ENCODE measurements around the gene ZNF587. TPM values are rescaled to one million over a fixed set of nuclear protein-coding genes. Genes with fewer than 3 reads are reported as not detected.
"Not testable (repeated sequence)": the region's sequence is repeated elsewhere in the genome, so short reads cannot be mapped to it uniquely, and the experiment has no call there.

The ZNF587 gene
- total and polyA plus RNA-seq, 4 donors = 6.7 to 44.4 (median 15.8) TPM

DNA sequence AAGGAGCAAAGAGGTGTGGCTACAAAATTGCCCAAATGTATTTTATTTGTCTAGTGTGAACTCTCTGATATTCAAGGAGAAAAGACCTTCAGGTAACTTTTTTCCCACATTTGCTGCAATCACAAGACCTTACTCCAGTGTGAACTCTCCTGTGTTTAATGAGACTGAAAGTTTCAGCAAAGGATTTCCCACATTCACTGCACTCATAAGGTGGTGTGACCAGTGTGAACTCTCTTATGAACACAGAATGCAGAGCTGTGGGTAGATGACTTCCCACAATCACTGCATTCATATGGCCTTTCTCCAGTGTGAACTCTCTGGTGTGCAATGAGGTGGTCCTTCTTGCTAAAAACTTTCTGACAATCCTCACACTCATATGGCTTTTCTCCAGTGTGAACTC, 22.8 kb downstream of the ZNF587 start:
- ATAC-seq (ENCODE audit: insufficient read depth, low FRiP score) (no peak), DNase-seq (no peak)
- H3K27me3 ChIP-seq (ENCODE audit: control insufficient read depth in 3 of 3, insufficient read depth in 3 of 3, low read length in 2 of 3) = no peaks in the 10 kb centered on the region
- H3K4me1 ChIP-seq (ENCODE audit: control insufficient read depth in 5 of 5, insufficient read depth in 5 of 5, low read length in 5 of 5) = no peaks in the 10 kb centered on the region
- TF ChIP-seq, protein P1, sequence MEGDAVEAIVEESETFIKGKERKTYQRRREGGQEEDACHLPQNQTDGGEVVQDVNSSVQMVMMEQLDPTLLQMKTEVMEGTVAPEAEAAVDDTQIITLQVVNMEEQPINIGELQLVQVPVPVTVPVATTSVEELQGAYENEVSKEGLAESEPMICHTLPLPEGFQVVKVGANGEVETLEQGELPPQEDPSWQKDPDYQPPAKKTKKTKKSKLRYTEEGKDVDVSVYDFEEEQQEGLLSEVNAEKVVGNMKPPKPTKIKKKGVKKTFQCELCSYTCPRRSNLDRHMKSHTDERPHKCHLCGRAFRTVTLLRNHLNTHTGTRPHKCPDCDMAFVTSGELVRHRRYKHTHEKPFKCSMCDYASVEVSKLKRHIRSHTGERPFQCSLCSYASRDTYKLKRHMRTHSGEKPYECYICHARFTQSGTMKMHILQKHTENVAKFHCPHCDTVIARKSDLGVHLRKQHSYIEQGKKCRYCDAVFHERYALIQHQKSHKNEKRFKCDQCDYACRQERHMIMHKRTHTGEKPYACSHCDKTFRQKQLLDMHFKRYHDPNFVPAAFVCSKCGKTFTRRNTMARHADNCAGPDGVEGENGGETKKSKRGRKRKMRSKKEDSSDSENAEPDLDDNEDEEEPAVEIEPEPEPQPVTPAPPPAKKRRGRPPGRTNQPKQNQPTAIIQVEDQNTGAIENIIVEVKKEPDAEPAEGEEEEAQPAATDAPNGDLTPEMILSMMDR (IDR thresholded peaks at IDR 0.05; ENCODE audit: control extremely low read depth, extremely low read depth) = no peak
- H3K27ac ChIP-seq (ENCODE audit: low read depth in 1 of 2, low read length in 1 of 2) = no peak overlapping the region
- peaks cover 12 to 50% (median 43%) of the 10 kb centered on the region in 4 donors for H3K36me3 ChIP-seq (ENCODE audit: control insufficient read depth in 4 of 4, insufficient read depth in 4 of 4, low read length in 4 of 4)
- H3K9ac ChIP-seq (ENCODE audit: insufficient read depth in 1 of 2, low read length in 2 of 2) = no peak overlapping the region
- H3K4me3 ChIP-seq = no peak overlapping the region
- peaks cover 12 to 62% (median 39%) of the 10 kb centered on the region in 4 donors for H3K9me3 ChIP-seq (ENCODE audit: control insufficient read depth in 4 of 4, insufficient read depth in 3 of 4, low read length in 3 of 4)

DNA sequence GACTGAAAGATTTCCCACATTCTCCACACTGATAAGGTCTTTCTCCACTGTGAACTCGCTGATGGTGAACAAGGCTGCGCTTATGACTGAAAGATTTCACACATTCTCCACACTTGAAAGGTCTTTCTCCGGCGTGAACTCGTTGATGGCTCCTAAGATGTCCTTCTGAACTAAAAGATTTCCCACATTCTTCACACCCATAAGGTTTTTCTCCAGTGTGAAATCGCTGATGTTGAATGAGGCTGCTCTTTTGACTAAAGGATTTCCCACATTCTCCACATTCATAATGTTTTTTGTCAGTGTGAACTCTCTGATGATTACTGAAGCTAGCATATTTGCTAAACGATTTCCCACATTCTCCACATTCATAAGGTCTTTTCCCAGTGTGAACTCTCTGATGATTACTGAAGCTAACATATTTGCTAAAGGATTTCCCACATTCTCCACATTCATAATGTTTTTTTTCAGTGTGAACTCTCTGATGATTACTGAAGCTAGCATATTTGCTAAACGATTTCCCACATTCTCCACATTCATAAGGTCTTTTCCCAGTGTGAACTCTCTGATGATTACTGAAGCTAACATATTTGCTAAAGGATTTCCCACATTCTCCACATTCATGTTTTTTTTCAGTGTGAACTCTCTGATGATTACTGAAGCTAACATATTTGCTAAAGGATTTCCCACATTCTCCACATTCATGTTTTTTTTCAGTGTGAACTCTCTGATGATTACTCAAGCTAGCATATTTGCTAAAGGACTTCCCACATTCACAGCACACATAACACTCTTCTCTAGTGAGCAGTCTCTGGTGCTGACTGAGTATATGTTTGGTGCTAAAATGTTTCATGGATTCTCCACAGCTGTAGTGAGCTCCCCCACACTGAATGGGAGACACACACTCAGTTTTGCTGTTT, 24.5 kb downstream of the ZNF587 start:
- H3K4me1 ChIP-seq (ENCODE audit: control insufficient read depth in 5 of 5, insufficient read depth in 5 of 5, low read length in 5 of 5); DNase-seq; H3K9ac ChIP-seq (ENCODE audit: insufficient read depth in 1 of 2, low read length in 2 of 2); H3K27ac ChIP-seq (ENCODE audit: low read depth in 1 of 2, low read length in 1 of 2); ATAC-seq (ENCODE audit: insufficient read depth, low FRiP score); H3K4me3 ChIP-seq; H3K27me3 ChIP-seq (ENCODE audit: control insufficient read depth in 3 of 3, insufficient read depth in 3 of 3, low read length in 2 of 3): not testable (repeated sequence)
- Histone ChIP-seq H3K36me3 (ENCODE audit: control insufficient read depth in 4 of 4, insufficient read depth in 4 of 4, low read length in 4 of 4) (peaks cover 13 to 53% (median 40%) of the 10 kb centered on the region in 4 donors), H3K9me3 (ENCODE audit: control insufficient read depth in 4 of 4, insufficient read depth in 3 of 4, low read length in 3 of 4) (peaks cover 12 to 60% (median 37%) of the 10 kb centered on the region in 4 donors)
- WGBS, 2 donors = 95 to 97% methylated on average over 8 of the region's 8 CpGs

DNA sequence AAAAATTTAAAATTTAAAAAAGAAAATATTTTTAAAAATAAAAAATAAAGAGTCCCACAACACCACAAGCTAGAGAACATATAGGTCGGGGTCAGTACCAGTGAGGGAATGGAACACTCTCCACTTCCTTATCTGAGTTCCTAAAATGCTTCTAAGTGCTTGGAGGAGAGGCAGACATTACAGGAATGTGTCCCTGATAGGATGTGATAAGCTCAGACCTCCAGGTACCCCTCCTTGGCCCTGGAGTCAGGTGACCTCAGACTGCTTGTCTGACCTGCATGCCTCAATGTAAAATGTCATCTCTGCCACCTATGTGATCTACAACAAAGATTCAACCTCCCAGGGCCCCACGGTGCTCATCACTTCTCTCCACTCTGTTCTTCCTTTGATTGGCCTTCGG, 36.4 kb downstream of the ZNF587 start:
- no peak overlapping the region for H3K4me3 ChIP-seq
- no peak overlapping the region for H3K27ac ChIP-seq (ENCODE audit: low read depth in 1 of 2, low read length in 1 of 2)
- H3K4me1 ChIP-seq (ENCODE audit: control insufficient read depth in 5 of 5, insufficient read depth in 5 of 5, low read length in 5 of 5) = peaks cover 0 to 9% (median 7%) of the 10 kb centered on the region in 5 donors
- DNase-seq (no peak), ATAC-seq (ENCODE audit: insufficient read depth, low FRiP score) (no peak)
- TF ChIP-seq, protein P1 (IDR thresholded peaks at IDR 0.05; ENCODE audit: control extremely low read depth, extremely low read depth) = no peak
- peaks cover 0 to 26% (median 3%) of the 10 kb centered on the region in 4 donors for H3K9me3 ChIP-seq (ENCODE audit: control insufficient read depth in 4 of 4, insufficient read depth in 3 of 4, low read length in 3 of 4)
- H3K9ac ChIP-seq (ENCODE audit: insufficient read depth in 1 of 2, low read length in 2 of 2) = no peak overlapping the region
- H3K36me3 ChIP-seq (ENCODE audit: control insufficient read depth in 4 of 4, insufficient read depth in 4 of 4, low read length in 4 of 4) = peaks cover 3 to 26% (median 8%) of the 10 kb centered on the region in 4 donors
- no peaks in the 10 kb centered on the region for H3K27me3 ChIP-seq (ENCODE audit: control insufficient read depth in 3 of 3, insufficient read depth in 3 of 3, low read length in 2 of 3)
- 88 to 90% methylated on average over 3 of the region's 3 CpGs for WGBS, 2 donors

DNA sequence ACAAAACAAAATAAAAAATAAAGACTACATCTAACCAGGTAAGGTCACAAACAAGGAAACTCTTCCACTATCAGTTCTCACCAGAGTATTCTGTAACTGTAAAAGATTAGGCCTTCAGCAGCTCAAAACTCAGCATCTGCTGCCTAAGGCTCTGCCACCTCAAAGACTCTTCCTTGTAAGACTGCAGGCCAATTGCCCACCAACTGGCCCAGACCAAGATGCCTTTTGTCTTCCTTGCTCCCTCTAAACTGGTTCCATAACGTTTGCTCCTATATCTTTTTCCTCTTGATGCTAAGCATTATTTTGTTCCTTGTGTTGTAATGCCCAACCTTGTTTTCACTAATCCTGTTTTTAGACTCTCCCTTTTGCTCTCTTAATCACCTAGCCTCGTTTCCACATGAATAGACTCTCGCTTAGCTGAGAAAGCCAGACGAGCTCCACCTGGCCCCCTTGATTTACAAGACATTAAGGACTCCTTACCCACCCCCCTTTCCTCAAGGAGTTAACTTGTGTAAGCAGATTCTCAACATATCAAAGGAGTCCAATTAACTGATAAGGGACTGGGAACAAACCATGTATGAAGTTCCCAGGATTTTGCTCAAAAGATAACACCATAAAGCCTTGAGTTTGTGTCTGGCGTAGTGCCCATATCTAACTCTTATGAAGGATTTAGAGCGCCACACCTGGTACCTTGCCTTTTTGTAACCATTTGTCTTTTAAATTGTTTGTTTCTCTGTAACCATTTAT, 37.7 kb downstream of the ZNF587 start:
- Histone ChIP-seq H3K27ac (ENCODE audit: low read depth in 1 of 2, low read length in 1 of 2) (no peak overlapping the region), H3K27me3 (ENCODE audit: control insufficient read depth in 3 of 3, insufficient read depth in 3 of 3, low read length in 2 of 3) (no peaks in the 10 kb centered on the region), H3K4me3 (no peak overlapping the region), H3K9ac (ENCODE audit: insufficient read depth in 1 of 2, low read length in 2 of 2) (no peak overlapping the region), H3K36me3 (ENCODE audit: control insufficient read depth in 4 of 4, insufficient read depth in 4 of 4, low read length in 4 of 4) (peaks cover 3 to 26% (median 8%) of the 10 kb centered on the region in 4 donors), H3K9me3 (ENCODE audit: control insufficient read depth in 4 of 4, insufficient read depth in 3 of 4, low read length in 3 of 4) (peaks cover 0 to 26% (median 3%) of the 10 kb centered on the region in 4 donors), H3K4me1 (ENCODE audit: control insufficient read depth in 5 of 5, insufficient read depth in 5 of 5, low read length in 5 of 5) (peaks cover 0 to 9% (median 7%) of the 10 kb centered on the region in 5 donors)
- TF ChIP-seq, protein P1 (IDR thresholded peaks at IDR 0.05; ENCODE audit: control extremely low read depth, extremely low read depth) = no peak
- WGBS, 2 donors = 39 to 49% methylated on average over 6 of the region's 6 CpGs
- DNase-seq (peak in 2 of 3 donors; percentile 54 to 73), ATAC-seq (ENCODE audit: insufficient read depth, low FRiP score) (no peak)
